Keratinocyte (primary cell): ENCODE results near the gene UGT1A8.

Experiments used
- CTCF ChIP-seq, 3 experiments: IDR thresholded peaks in 1 of 3; conservative IDR thresholded peaks in 1 of 3; optimal IDR thresholded peaks in 1 of 3; 2 replicates in 2 of 3; 3 replicates in 1 of 3; pipeline versions ENCODE3 to v1.5.1; 2011; ENCODE audit warnings: low read length in 3 of 3, mild to moderate bottlenecking in 3 of 3, moderate library complexity in 2 of 3, control low read depth in 1 of 3, inconsistent platforms in 1 of 3; ENCODE audit not compliant: insufficient read depth in 2 of 3; ENCODE audit errors: extremely low read depth in 1 of 3
- EZH2 ChIP-seq: IDR thresholded peaks from one replicate; pipeline ENCODE4 v1.6.1; 2012; ENCODE audit warnings: inconsistent platforms, mild to moderate bottlenecking, low read length, moderate library complexity

GRCh38 chr2:233791883-233792329 is 174.5 kb downstream of the UGT1A8 start:
- TF ChIP-seq CTCF (optimal IDR thresholded peaks at IDR 0.05 in 1 of 3, IDR thresholded peaks at IDR 0.05 in 1 of 3, conservative IDR thresholded peaks at IDR 0.05 in 1 of 3; ENCODE audit: extremely low read depth in 1 of 3, insufficient read depth in 2 of 3, low read length in 3 of 3) (no peak), EZH2 (no peak)
